ENCODE measurements around the gene ADORA2A. TPM values are rescaled to one million over a fixed set of nuclear protein-coding genes. Genes with fewer than 3 reads are reported as not detected.
A peak's percentile ranks its signal among the peaks of the same experiment; 100 is the strongest.

The ADORA2A gene
- total RNA-seq, 6 experiments from 2014 or later = 2.0 to 7.7 (median 3.6) TPM

- Histone ChIP-seq H3K27me3 (no peaks in the 10 kb centered on the region), H3K4me3 (no peak overlapping the region), H3K9me3 (no peaks in the 10 kb centered on the region), H3K27ac (no peak overlapping the region), H3K4me1 (no peaks in the 10 kb centered on the region), H3K36me3 (peaks cover 0 to 19% (median 2%) of the 10 kb centered on the region in 4 donors)
- DNase-seq (peak in 1 of 3 donors; percentile 42), ATAC-seq (no peak)
- intact Hi-C loops (cut with DNase I) = no loop called here
- 92% methylated on average over 2 of the region's 12 CpGs for WGBS (ENCODE audit: insufficient coverage, low coverage, low lambda C conversion rate, missing lambda C conversion rate)
- no peak for TF ChIP-seq POLR2A (IDR thresholded peaks at IDR 0.05)
- TF ChIP-seq, protein P1, sequence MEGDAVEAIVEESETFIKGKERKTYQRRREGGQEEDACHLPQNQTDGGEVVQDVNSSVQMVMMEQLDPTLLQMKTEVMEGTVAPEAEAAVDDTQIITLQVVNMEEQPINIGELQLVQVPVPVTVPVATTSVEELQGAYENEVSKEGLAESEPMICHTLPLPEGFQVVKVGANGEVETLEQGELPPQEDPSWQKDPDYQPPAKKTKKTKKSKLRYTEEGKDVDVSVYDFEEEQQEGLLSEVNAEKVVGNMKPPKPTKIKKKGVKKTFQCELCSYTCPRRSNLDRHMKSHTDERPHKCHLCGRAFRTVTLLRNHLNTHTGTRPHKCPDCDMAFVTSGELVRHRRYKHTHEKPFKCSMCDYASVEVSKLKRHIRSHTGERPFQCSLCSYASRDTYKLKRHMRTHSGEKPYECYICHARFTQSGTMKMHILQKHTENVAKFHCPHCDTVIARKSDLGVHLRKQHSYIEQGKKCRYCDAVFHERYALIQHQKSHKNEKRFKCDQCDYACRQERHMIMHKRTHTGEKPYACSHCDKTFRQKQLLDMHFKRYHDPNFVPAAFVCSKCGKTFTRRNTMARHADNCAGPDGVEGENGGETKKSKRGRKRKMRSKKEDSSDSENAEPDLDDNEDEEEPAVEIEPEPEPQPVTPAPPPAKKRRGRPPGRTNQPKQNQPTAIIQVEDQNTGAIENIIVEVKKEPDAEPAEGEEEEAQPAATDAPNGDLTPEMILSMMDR (IDR thresholded peaks at IDR 0.05) = no peak
Observed at GRCh38 chr22:24444729-24445466, 17.5 kb downstream of the ADORA2A start.

DNA sequence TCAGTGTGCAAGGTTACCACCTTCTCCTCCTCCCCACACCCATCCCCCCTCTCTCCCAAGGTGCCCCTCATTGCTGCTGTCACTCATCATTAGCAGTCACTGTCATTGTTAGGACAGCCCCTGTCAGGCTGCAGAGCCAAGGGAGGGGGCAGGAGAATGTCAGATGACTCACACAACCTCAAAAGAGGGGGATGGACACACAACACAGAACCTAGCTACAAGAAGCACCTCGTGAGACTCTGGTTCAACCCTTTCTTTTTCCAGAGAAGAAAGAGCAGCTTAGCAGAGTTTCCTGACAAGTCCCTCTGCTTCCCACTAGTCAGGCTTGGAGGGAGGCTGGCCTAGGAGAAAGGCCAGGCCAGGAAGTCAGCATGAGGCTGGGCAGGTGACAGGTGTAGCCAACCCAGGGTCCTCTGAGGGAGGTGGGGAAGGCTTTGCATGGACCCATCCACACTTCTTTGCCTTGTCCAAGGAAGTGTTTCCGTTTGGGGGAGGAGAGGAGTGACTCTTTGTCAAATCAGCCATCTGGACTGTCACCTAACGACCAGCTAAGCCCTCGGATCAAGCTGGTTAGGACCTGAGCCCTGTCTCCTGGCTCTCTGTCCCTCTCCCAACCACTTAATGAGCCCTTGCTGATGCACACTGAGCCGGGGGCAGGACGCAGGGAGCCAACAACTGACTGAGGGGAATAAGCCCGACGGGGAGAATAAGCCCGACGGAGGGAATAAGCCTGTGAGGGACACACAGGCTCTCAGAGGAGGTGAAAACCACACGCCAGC lies 18.3 kb downstream of the ADORA2A start:
- no peak overlapping the region for H3K4me3 ChIP-seq
- no peak overlapping the region for H3K27ac ChIP-seq
- 66% methylated on average over 5 of the region's 11 CpGs for WGBS (ENCODE audit: insufficient coverage, low coverage, low lambda C conversion rate, missing lambda C conversion rate)
- ATAC-seq = no peak
- no peaks in the 10 kb centered on the region for H3K9me3 ChIP-seq
- DNase-seq = peak in 1 of 3 donors; percentile 46
- H3K4me1 ChIP-seq = peaks cover 0 to 3% (median 0%) of the 10 kb centered on the region in 4 donors
- H3K36me3 ChIP-seq = peaks cover 0 to 16% (median 2%) of the 10 kb centered on the region in 4 donors
- intact Hi-C loops (cut with DNase I) = no loop called here
- TF ChIP-seq, protein P1 (IDR thresholded peaks at IDR 0.05) = no peak
- no peak for TF ChIP-seq POLR2A (IDR thresholded peaks at IDR 0.05)
- H3K27me3 ChIP-seq = no peaks in the 10 kb centered on the region

GRCh38 chr22:24446260-24446611 lies 18.8 kb downstream of the ADORA2A start:
- H3K27me3 ChIP-seq = no peaks in the 10 kb centered on the region
- peaks cover 0 to 3% (median 0%) of the 10 kb centered on the region in 4 donors for H3K4me1 ChIP-seq
- ATAC-seq = no peak
- no peak for DNase-seq
- H3K36me3 ChIP-seq = peaks cover 0 to 11% (median 2%) of the 10 kb centered on the region in 4 donors
- intact Hi-C loops (cut with DNase I) = no loop called here
- WGBS (ENCODE audit: insufficient coverage, low coverage, low lambda C conversion rate, missing lambda C conversion rate) = no CpG with 5 or more reads among the region's 3 CpGs
- no peaks in the 10 kb centered on the region for H3K9me3 ChIP-seq
- no peak overlapping the region for H3K4me3 ChIP-seq
- no peak overlapping the region for H3K27ac ChIP-seq
- TF ChIP-seq, protein P1 (IDR thresholded peaks at IDR 0.05) = no peak
- no peak for TF ChIP-seq POLR2A (IDR thresholded peaks at IDR 0.05)

DNA sequence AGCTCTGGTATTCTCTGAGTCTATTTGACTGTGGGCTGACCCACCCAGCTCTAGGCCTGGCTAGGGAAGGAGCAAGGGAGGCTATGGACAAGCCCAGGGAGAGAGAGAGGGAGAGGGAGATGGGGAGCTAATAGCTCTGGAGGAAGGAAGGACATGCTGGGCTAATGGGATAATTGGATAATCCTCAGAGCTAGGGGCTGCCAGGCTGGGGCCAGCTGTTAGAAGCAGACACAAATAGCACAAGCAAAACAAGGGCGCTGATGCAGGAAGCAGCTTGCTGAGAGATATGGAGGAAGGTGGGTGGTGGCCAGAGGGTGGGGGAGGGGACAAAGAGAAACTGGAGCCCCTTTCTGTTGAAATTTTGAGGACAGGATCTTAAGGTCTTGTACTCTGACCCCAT lies 23.2 kb downstream of the ADORA2A start:
- H3K27ac ChIP-seq = peak overlapping the region in 1 of 3 donors; percentile 17
- TF ChIP-seq, protein P1 (IDR thresholded peaks at IDR 0.05) = no peak
- TF ChIP-seq POLR2A (IDR thresholded peaks at IDR 0.05) = no peak
- H3K36me3 ChIP-seq = no peaks in the 10 kb centered on the region
- DNase-seq (no peak), ATAC-seq (peak; percentile 38 to 56 (median 49))
- H3K9me3 ChIP-seq = no peaks in the 10 kb centered on the region
- no peak overlapping the region for H3K4me3 ChIP-seq
- 38% methylated on average over 1 of the region's 1 CpG for WGBS (ENCODE audit: insufficient coverage, low coverage, low lambda C conversion rate, missing lambda C conversion rate)
- intact Hi-C loops (cut with DNase I) = no loop called here
- no peaks in the 10 kb centered on the region for H3K27me3 ChIP-seq
- H3K4me1 ChIP-seq = peaks cover 0 to 8% (median 0%) of the 10 kb centered on the region in 4 donors
